ENCODE results near the gene EPAS1. TPM values are rescaled to one million over a fixed set of nuclear protein-coding genes. Genes with fewer than 3 reads are reported as not detected.

Gene EPAS1
- total RNA-seq, 3 donors from 2014 or later, result 92.5 to 274 (median 229) TPM

DNA sequence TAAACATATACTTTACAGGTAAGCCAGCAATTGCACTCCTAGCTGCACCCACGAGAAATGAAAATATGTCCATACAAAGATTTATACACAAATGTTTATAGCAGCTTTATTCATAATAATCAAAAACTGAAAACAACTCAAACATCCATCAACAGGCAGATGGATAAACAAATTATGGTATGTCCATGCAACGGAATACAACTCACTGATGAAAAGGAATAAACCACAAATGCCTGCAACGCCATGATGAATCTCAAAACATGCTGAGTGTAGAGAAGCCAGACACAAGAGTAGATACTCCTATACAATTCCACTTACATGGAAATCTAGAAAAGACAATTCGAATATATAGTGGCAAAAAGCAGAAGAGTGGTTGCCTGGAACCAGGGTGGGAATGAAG is 76.0 kb downstream of the EPAS1 start:
- intact Hi-C loops (cut with DNase I; ENCODE audit: low total_unique reads), result no loop called here
- Histone ChIP-seq H3K4me1 (no peaks in the 10 kb centered on the region), H3K36me3 (no peaks in the 10 kb centered on the region), H3K4me3 (no peak overlapping the region), H3K9me3 (no peaks in the 10 kb centered on the region), H3K27ac (no peak overlapping the region), H3K27me3 (no peaks in the 10 kb centered on the region)
- TF ChIP-seq, protein P1, sequence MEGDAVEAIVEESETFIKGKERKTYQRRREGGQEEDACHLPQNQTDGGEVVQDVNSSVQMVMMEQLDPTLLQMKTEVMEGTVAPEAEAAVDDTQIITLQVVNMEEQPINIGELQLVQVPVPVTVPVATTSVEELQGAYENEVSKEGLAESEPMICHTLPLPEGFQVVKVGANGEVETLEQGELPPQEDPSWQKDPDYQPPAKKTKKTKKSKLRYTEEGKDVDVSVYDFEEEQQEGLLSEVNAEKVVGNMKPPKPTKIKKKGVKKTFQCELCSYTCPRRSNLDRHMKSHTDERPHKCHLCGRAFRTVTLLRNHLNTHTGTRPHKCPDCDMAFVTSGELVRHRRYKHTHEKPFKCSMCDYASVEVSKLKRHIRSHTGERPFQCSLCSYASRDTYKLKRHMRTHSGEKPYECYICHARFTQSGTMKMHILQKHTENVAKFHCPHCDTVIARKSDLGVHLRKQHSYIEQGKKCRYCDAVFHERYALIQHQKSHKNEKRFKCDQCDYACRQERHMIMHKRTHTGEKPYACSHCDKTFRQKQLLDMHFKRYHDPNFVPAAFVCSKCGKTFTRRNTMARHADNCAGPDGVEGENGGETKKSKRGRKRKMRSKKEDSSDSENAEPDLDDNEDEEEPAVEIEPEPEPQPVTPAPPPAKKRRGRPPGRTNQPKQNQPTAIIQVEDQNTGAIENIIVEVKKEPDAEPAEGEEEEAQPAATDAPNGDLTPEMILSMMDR (IDR thresholded peaks at IDR 0.05), result no peak
- no peak for TF ChIP-seq POLR2A (IDR thresholded peaks at IDR 0.05)
- TF ChIP-seq POLR2AphosphoS5 (IDR thresholded peaks at IDR 0.05), result no peak
- DNase-seq (ENCODE audit: low spot score in 2 of 2), result no peak

DNA sequence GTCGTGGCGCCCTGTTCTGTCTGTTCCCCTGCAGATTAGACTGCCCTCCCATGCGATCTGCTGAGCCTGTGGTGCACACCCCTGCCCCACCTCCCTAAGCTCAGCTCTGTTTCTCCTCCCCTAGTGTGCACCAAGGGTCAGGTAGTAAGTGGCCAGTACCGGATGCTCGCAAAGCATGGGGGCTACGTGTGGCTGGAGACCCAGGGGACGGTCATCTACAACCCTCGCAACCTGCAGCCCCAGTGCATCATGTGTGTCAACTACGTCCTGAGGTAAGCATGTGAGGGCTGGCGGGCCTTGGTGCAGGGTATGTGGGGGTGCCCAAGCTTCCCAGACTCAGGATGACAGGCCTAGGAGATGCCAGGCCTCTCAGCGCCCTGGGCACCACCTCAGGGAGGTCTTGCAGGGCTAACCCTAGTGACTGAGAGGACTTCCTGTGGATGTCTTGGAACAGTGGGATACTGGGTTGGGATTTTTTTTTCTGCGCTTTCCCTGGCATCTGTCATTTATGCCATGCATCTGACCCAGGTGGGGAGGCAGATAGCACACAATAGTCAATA is 78.4 kb downstream of the EPAS1 start:
- H3K9me3 ChIP-seq, result no peaks in the 10 kb centered on the region
- H3K27ac ChIP-seq, result no peak overlapping the region
- H3K4me1 ChIP-seq, result no peaks in the 10 kb centered on the region
- H3K4me3 ChIP-seq, result no peak overlapping the region
- no peaks in the 10 kb centered on the region for H3K27me3 ChIP-seq
- intact Hi-C loops (cut with DNase I; ENCODE audit: low total_unique reads), result no loop called here
- H3K36me3 ChIP-seq, result no peaks in the 10 kb centered on the region
- no peak for TF ChIP-seq POLR2AphosphoS5 (IDR thresholded peaks at IDR 0.05)
- TF ChIP-seq, protein P1 (IDR thresholded peaks at IDR 0.05), result no peak
- no peak for TF ChIP-seq POLR2A (IDR thresholded peaks at IDR 0.05)
- DNase-seq (ENCODE audit: low spot score in 2 of 2), result no peak

DNA sequence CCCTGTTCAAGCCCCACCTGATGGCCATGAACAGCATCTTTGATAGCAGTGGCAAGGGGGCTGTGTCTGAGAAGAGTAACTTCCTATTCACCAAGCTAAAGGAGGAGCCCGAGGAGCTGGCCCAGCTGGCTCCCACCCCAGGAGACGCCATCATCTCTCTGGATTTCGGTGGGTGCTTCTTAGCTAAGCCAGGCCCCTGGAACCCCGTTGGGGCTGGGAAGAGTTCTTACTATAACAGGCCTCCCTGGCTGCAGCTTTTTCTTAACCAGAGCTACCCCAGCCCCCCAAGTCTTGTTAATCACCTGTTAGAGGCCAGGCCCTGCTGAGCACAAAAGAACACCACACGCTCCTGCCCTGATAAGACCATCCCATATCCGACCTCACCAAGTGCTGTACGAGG is 79.4 kb downstream of the EPAS1 start:
- no peaks in the 10 kb centered on the region for H3K36me3 ChIP-seq
- DNase-seq (ENCODE audit: low spot score in 2 of 2), result no peak
- no peaks in the 10 kb centered on the region for H3K27me3 ChIP-seq
- TF ChIP-seq POLR2A (IDR thresholded peaks at IDR 0.05) (no peak), POLR2AphosphoS5 (IDR thresholded peaks at IDR 0.05) (no peak)
- TF ChIP-seq, protein P1 (IDR thresholded peaks at IDR 0.05), result no peak
- H3K9me3 ChIP-seq, result no peaks in the 10 kb centered on the region
- H3K4me3 ChIP-seq, result no peak overlapping the region
- intact Hi-C loops (cut with DNase I; ENCODE audit: low total_unique reads), result no loop called here
- no peaks in the 10 kb centered on the region for H3K4me1 ChIP-seq
- H3K27ac ChIP-seq, result no peak overlapping the region

DNA sequence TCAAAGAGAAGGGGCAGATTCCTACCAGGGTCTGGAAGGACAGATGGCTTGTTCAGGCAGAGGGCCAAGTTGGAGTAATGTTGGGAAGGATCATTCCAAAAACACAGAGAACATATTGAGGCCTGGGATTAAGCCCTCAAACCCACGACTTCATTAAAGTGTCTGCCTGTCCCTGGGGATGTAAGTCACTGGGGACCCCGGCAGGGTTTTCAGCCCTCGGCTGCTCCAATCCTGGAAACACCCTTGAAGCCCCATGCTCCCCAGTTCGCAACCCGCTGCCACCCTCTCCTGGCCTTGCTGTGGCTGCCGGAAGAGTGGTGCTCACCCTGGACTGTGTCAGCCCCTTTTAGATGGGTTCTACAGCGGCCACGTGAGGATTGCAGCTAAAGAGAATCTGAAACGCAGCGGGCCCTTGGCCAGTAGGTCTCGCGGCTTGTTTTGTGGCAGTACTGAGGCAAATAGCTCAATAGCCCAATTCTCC is 79.9 kb downstream of the EPAS1 start:
- no peaks in the 10 kb centered on the region for H3K27me3 ChIP-seq
- intact Hi-C loops (cut with DNase I; ENCODE audit: low total_unique reads), result no loop called here
- H3K27ac ChIP-seq, result no peak overlapping the region
- no peaks in the 10 kb centered on the region for H3K9me3 ChIP-seq
- no peaks in the 10 kb centered on the region for H3K4me1 ChIP-seq
- no peak overlapping the region for H3K4me3 ChIP-seq
- no peak for DNase-seq (ENCODE audit: low spot score in 2 of 2)
- TF ChIP-seq, protein P1 (IDR thresholded peaks at IDR 0.05), result no peak
- no peak for TF ChIP-seq POLR2AphosphoS5 (IDR thresholded peaks at IDR 0.05)
- no peak for TF ChIP-seq POLR2A (IDR thresholded peaks at IDR 0.05)
- no peaks in the 10 kb centered on the region for H3K36me3 ChIP-seq

DNA sequence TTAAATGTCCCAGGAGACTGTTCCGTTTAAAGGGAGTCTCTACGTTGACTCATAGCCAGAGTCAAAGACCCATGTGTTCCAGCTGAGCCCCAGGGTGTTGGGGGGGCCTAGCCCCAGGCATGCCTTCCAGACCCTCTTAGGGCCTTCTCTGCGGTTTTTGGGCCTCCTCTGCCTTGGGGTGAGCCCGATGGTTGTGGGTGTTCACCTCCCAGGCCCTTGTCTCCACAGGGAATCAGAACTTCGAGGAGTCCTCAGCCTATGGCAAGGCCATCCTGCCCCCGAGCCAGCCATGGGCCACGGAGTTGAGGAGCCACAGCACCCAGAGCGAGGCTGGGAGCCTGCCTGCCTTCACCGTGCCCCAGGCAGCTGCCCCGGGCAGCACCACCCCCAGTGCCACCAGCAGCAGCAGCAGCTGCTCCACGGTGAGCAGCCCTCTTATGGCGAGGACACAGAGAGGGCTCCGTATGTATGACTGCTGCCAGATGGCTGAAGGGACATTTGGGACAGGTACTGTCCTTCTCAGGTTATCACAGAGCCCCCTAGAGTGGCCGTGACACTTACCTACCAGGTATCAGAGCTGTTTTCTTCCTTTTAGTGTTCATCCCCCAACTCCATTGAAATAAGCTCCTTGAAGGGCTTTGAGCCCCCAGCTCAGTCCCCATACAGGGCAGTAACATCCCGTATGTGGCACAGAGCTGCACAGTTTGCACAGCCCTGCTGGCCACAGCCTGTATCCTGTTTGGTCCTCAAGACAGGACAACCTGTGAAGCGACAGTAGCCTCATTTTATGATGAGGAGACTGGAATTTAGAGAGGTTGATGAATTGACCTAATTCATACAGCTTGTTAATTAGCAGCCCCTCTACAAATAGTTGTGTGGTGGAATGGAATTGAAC is 80.7 kb downstream of the EPAS1 start:
- no peaks in the 10 kb centered on the region for H3K27me3 ChIP-seq
- H3K27ac ChIP-seq, result peak overlapping the region in 1 of 2 donors; percentile 41
- intact Hi-C loops (cut with DNase I; ENCODE audit: low total_unique reads), result no loop called here
- H3K36me3 ChIP-seq, result no peaks in the 10 kb centered on the region
- TF ChIP-seq, protein P1 (IDR thresholded peaks at IDR 0.05), result no peak
- no peak for TF ChIP-seq POLR2A (IDR thresholded peaks at IDR 0.05)
- no peak for TF ChIP-seq POLR2AphosphoS5 (IDR thresholded peaks at IDR 0.05)
- no peak overlapping the region for H3K4me3 ChIP-seq
- H3K4me1 ChIP-seq, result no peaks in the 10 kb centered on the region
- no peaks in the 10 kb centered on the region for H3K9me3 ChIP-seq
- DNase-seq (ENCODE audit: low spot score in 2 of 2), result no peak

All from breast epithelium (tissue), 4 donors.